HepG2 (cell line): ENCODE measurements around the gene BAZ1B. TPM values are rescaled to one million over a fixed set of nuclear protein-coding genes. Genes with fewer than 3 reads are reported as not detected.

Experiments
- ATAC-seq: fragments of 200-7000 bp; cut with Tn5 transposase; 3 replicates; pipeline ENCODE4 v1.9.1; 2020; ENCODE audit warnings: mild to moderate bottlenecking, moderate library complexity
- BruUV-seq: library from RNA; stranded (reverse); fragments of 400-500 nt; replicated peaks from 2 replicates; lab custom pipeline; 2021; lab: Mats Ljungman, UMichigan
- CTCF ChIA-PET: fragments of 300-600 bp; formaldehyde crosslinking; extraction: SDS; loops from one replicate; lab custom pipeline; 2021; ENCODE audit warnings: low total read pairs, inconsistent platforms, low intra/inter-chr PET ratio; lab: Yijun Ruan, JAX
- POLR2A ChIA-PET: fragments of 350-600 bp; sonication (Branson Sonifier 250); formaldehyde crosslinking; loops from one replicate; lab custom pipeline; 2020; ENCODE audit warnings: antibody characterized with exemption, inconsistent platforms; lab: Yijun Ruan, JAX
- DNase-seq: peaks from one replicate; pipeline ENCODE4 v3.0.0-alpha.2; 2015; ENCODE audit warnings: low spot score
- FAIRE-seq: peaks from 3 replicates; lab custom pipeline; 2011; peaks lifted over from hg19 to GRCh38; lab: Jason Lieb, UNC
- H2AFZ ChIP-seq: one replicate; pipeline ENCODE4 v1.6.1; 2011; ENCODE audit warnings: low read length, inconsistent platforms
- H3K27ac ChIP-seq: fragments of 300-600 bp; 3 replicates; pipeline ENCODE4 v1.8.0; 2011; ENCODE audit warnings: mixed run types, mild to moderate bottlenecking, mixed read lengths, low read length, inconsistent platforms; ENCODE audit not compliant: insufficient read depth; ENCODE audit errors: extremely low read length
- H3K27me3 ChIP-seq, 2 experiments: fragments of 200-600 bp in 1 of 2; 2 replicates in 1 of 2; 3 replicates in 1 of 2; pipeline versions ENCODE4 v1.6.0 to v1.8.0; 2011; ENCODE audit warnings: low read length in 2 of 2, mild to moderate bottlenecking in 2 of 2, moderate library complexity in 2 of 2, inconsistent platforms in 1 of 2; ENCODE audit not compliant: insufficient read depth in 2 of 2, control insufficient read depth in 1 of 2
- H3K36me3 ChIP-seq, 2 experiments: fragments of 200-600 bp in 1 of 2; replicated peaks in 1 of 2; 2 replicates in 1 of 2; 3 replicates in 1 of 2; pipeline versions ENCODE4 v1.5.1 to v1.8.0; 2011; ENCODE audit warnings: low read length in 2 of 2, inconsistent platforms in 1 of 2; ENCODE audit not compliant: insufficient read depth in 2 of 2, control insufficient read depth in 1 of 2
- H3K4me1 ChIP-seq: 2 replicates; pipeline ENCODE4 v1.5.1; 2012; ENCODE audit warnings: low read length, inconsistent platforms; ENCODE audit not compliant: insufficient read depth
- H3K4me2 ChIP-seq: 2 replicates; pipeline ENCODE4 v1.6.0; 2011; ENCODE audit warnings: low read depth, low read length, inconsistent platforms
- H3K4me3 ChIP-seq, 3 experiments: fragments of 200-600 bp in 1 of 3; sonication (generic), shearing (Covaris generic) in 1 of 3; replicated peaks in 1 of 3; 2 replicates each; pipeline ENCODE4 v1.5.1; 2011 to 2016; ENCODE audit warnings: low read length in 3 of 3, inconsistent platforms in 2 of 3, low read depth in 2 of 3, mild to moderate bottlenecking in 2 of 3, control low read depth in 1 of 3, mixed read lengths in 1 of 3; ENCODE audit not compliant: insufficient read depth in 1 of 3
- H3K79me2 ChIP-seq: one replicate; pipeline ENCODE4 v1.6.1; 2011; ENCODE audit warnings: low read length, inconsistent platforms; ENCODE audit not compliant: insufficient read depth
- H3K9ac ChIP-seq: 2 replicates; pipeline ENCODE4 v1.6.0; 2011; ENCODE audit warnings: mild to moderate bottlenecking, low read depth, low read length, inconsistent platforms; ENCODE audit not compliant: insufficient read depth
- H3K9me3 ChIP-seq: 2 replicates; pipeline ENCODE4 v1.5.1; 2012; ENCODE audit warnings: mild to moderate bottlenecking, low read length
- H4K20me1 ChIP-seq: 2 replicates; pipeline ENCODE4 v1.6.0; 2011; ENCODE audit warnings: inconsistent platforms, mild to moderate bottlenecking, low read length, moderate library complexity; ENCODE audit not compliant: insufficient read depth
- CENPT ChIP-seq: sonication (generic); formaldehyde crosslinking; IDR thresholded peaks from 2 replicates; pipeline ENCODE4 v1.8.0; 2022; ENCODE audit warnings: low read depth, mild to moderate bottlenecking, moderate library complexity, missing genetic modification reagents
- GFI1 ChIP-seq: sonication (generic); formaldehyde crosslinking; IDR thresholded peaks from 2 replicates; pipeline ENCODE4 v1.5.0; 2020; ENCODE audit warnings: missing genetic modification reagents, mild to moderate bottlenecking, borderline replicate concordance
- HOXA7 ChIP-seq: sonication (generic); formaldehyde crosslinking; IDR thresholded peaks from 2 replicates; pipeline ENCODE4 v1.8.1; 2022; ENCODE audit warnings: mild to moderate bottlenecking, missing genetic modification reagents, moderate library complexity
- KDM5A ChIP-seq: fragments of 200-600 bp; sonication (generic); IDR thresholded peaks from 2 replicates; pipeline ENCODE4 v1.7.0; 2018; ENCODE audit warnings: antibody characterized with exemption, mild to moderate bottlenecking, low read length, borderline replicate concordance
- KMT2A ChIP-seq: sonication (generic); formaldehyde crosslinking; IDR thresholded peaks from 2 replicates; pipeline ENCODE4 v1.4.0; 2020; ENCODE audit warnings: missing genetic modification reagents
- MZF1 ChIP-seq: sonication (generic); formaldehyde crosslinking; IDR thresholded peaks from 2 replicates; pipeline ENCODE4 v1.8.1; 2023; ENCODE audit warnings: mild to moderate bottlenecking, missing genetic modification reagents, borderline replicate concordance
- RBAK ChIP-seq: sonication (generic); formaldehyde crosslinking; IDR thresholded peaks from 2 replicates; pipeline ENCODE4 v1.5.1; 2020; ENCODE audit warnings: mild to moderate bottlenecking, missing genetic modification reagents
- SNAI1 ChIP-seq: sonication (generic); formaldehyde crosslinking; IDR thresholded peaks from 2 replicates; pipeline ENCODE4 v1.5.0; 2020; ENCODE audit warnings: mild to moderate bottlenecking, missing genetic modification reagents, borderline replicate concordance
- SPEN ChIP-seq: sonication (generic); formaldehyde crosslinking; IDR thresholded peaks from 2 replicates; pipeline ENCODE4 v1.5.1; 2020; ENCODE audit warnings: low read depth, mild to moderate bottlenecking, missing genetic modification reagents
- TOE1 ChIP-seq: sonication (generic); formaldehyde crosslinking; IDR thresholded peaks from 2 replicates; pipeline ENCODE4 v1.4.0; 2020; ENCODE audit warnings: mild to moderate bottlenecking, missing genetic modification reagents
- U2AF1 ChIP-seq: fragments of 200-400 bp; formaldehyde crosslinking; optimal IDR thresholded peaks from 2 replicates; pipeline ENCODE3; 2017; ENCODE audit warnings: mild to moderate bottlenecking, low read depth, low read length
- ZNF235 ChIP-seq: sonication (generic); formaldehyde crosslinking; IDR thresholded peaks from 2 replicates; pipeline ENCODE4 v1.8.1; 2023; ENCODE audit warnings: mild to moderate bottlenecking, missing genetic modification reagents, borderline replicate concordance
- WGBS: methylation state at CpG from one replicate; pipeline ENCODE4 v1.1.6; 2017; ENCODE audit warnings: low lambda C conversion rate; 5-methylcytosine and 5-hydroxymethylcytosine counted together
- in situ Hi-C: cut with HindIII; loops from 2 replicates; pipeline ENCODE4 v1.10.0; 2017; ENCODE audit warnings: low pct_unique_long_range_greater_than_20kb; ENCODE audit not compliant: extremely low pct_ligation_motif_present
- intact Hi-C: fragments of 100-400 bp; cut with micrococcal nuclease; formaldehyde crosslinking; loops from one replicate; pipeline ENCODE4 v1.10.0; 2022; ENCODE audit not compliant: unreplicated experiment
- polyA plus RNA-seq, 8 experiments: library from polyadenylated mRNA; depleted of rRNA in 3 of 8; stranded (reverse) in 7 of 8; unstranded in 1 of 8; fragments of >200 nt; fragmentation: Illumina TruSeq in 4 of 8; extraction: Trizol in 4 of 8; gene quantifications; 2 replicates each; pipeline versions ENCODE4 v1.2.1 to v1.2.3, GENCODE V29; 2011 to 2016; ENCODE audit warnings: low read depth in 4 of 8, missing spikeins in 1 of 8, mixed read lengths in 1 of 8; ENCODE audit not compliant: insufficient read depth in 1 of 8
- total RNA-seq, 5 experiments: library from RNA; depleted of rRNA; stranded (reverse); fragments of >200 nt; fragmentation: Illumina TruSeq; extraction: Trizol; gene quantifications; 2 replicates each; pipeline ENCODE4 v1.2.3, GENCODE V29; 2016; ENCODE audit warnings: low read depth in 1 of 5
- TF ChIP-seq, protein P1 (sequence below): sonication (generic); formaldehyde crosslinking; IDR thresholded peaks from 2 replicates; pipeline ENCODE4 v1.9.0; 2021; ENCODE audit warnings: missing genetic modification reagents, mild to moderate bottlenecking, borderline replicate concordance
- TF ChIP-seq, protein P2 (sequence below): IDR thresholded peaks from 2 replicates; pipeline ENCODE4 v1.6.1; 2016
- TF ChIP-seq, protein P3 (sequence below): sonication (generic); formaldehyde crosslinking; IDR thresholded peaks from 2 replicates; pipeline ENCODE4 v1.4.0; 2020; ENCODE audit warnings: missing genetic modification reagents, low read depth, mild to moderate bottlenecking, borderline replicate concordance

Gene BAZ1B
- total and polyA plus RNA-seq, 2 of the 13 experiments (the other 11 are each of a cell fraction or from before 2014, with no cell fraction given): 18.6 to 69.4 TPM

DNA sequence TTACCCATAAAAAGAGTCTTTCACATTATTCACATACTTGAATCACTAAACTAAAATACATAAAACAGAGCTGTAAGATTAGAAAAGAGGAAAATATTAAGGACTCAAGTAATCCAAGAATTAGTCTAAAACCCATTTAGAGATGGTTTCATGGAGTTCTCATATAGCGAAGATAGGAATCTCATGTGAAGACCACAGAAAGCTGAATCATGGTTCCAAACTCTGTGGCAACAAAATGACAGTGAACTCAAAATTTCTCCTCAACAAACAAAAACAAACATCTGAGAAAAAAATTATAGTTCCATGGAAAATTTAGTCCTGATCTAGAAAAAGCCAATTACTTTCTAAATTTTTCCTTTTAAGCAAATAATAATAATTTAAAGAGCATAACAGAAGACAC, 34.6 kb downstream of the BAZ1B start:
- Histone ChIP-seq H3K27me3 (no peaks in the 10 kb centered on the region), H3K9ac (no peak overlapping the region), H3K4me2 (no peak overlapping the region), H3K4me3 (no peak overlapping the region), H3K36me3 (peaks cover 13 to 80% of the 10 kb centered on the region in 2 experiments), H3K9me3 (no peaks in the 10 kb centered on the region), H2AFZ (no peak overlapping the region), H3K4me1 (no peaks in the 10 kb centered on the region), H3K79me2 (peaks cover 17% of the 10 kb centered on the region), H4K20me1 (0 out of 2 replicates have a peak, but pooled peaks cover 5% of the 10 kb centered on the region), H3K27ac (no peak overlapping the region)
- 100% methylated on average over 1 of the region's 1 CpG for WGBS
- no peak for FAIRE-seq
- TF ChIP-seq ZNF235: no peak
- no peak for TF ChIP-seq SNAI1 (CRISPR knock-in tag)
- TF ChIP-seq KDM5A: no peak
- no peak for TF ChIP-seq GFI1
- TF ChIP-seq, protein P1, sequence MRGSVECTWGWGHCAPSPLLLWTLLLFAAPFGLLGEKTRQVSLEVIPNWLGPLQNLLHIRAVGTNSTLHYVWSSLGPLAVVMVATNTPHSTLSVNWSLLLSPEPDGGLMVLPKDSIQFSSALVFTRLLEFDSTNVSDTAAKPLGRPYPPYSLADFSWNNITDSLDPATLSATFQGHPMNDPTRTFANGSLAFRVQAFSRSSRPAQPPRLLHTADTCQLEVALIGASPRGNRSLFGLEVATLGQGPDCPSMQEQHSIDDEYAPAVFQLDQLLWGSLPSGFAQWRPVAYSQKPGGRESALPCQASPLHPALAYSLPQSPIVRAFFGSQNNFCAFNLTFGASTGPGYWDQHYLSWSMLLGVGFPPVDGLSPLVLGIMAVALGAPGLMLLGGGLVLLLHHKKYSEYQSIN (CRISPR knock-in tag): no peak
- no peak for TF ChIP-seq TOE1
- TF ChIP-seq, protein P2, sequence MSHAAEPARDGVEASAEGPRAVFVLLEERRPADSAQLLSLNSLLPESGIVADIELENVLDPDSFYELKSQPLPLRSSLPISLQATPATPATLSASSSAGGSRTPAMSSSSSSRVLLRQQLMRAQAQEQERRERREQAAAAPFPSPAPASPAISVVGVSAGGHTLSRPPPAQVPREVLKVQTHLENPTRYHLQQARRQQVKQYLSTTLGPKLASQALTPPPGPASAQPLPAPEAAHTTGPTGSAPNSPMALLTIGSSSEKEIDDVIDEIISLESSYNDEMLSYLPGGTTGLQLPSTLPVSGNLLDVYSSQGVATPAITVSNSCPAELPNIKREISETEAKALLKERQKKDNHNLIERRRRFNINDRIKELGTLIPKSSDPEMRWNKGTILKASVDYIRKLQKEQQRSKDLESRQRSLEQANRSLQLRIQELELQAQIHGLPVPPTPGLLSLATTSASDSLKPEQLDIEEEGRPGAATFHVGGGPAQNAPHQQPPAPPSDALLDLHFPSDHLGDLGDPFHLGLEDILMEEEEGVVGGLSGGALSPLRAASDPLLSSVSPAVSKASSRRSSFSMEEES: no peak
- no peak for TF ChIP-seq KMT2A (CRISPR knock-in tag)
- no peak for TF ChIP-seq RBAK (CRISPR knock-in tag)
- no peak for TF ChIP-seq U2AF1
- TF ChIP-seq CENPT (CRISPR knock-in tag): no peak
- TF ChIP-seq, protein P3, sequence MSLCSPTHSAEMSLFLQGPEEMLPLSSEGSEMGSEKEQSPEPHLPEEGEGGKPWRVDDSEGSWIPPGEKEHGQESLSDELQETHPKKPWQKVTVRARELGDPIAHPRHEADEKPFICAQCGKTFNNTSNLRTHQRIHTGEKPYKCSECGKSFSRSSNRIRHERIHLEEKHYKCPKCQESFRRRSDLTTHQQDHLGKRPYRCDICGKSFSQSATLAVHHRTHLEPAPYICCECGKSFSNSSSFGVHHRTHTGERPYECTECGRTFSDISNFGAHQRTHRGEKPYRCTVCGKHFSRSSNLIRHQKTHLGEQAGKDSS (CRISPR knock-in tag): no peak
- no peak for TF ChIP-seq SPEN (CRISPR knock-in tag)
- TF ChIP-seq MZF1 (CRISPR knock-in tag): no peak
- TF ChIP-seq HOXA7 (CRISPR knock-in tag): no peak
- ChIA-PET POLR2A (no interaction called here), CTCF (no interaction called here)
- in situ Hi-C loops: no loop called here
- no peak for ATAC-seq
- intact Hi-C loops: no loop called here
- no TSS peak for BruUV-seq
- no peak for DNase-seq
